ENCODE measurements around the gene C6orf118. TPM values are rescaled to one million over a fixed set of nuclear protein-coding genes. Genes with fewer than 3 reads are reported as not detected.

Gene C6orf118
- not detected in 2 replicates for total RNA-seq

DNA sequence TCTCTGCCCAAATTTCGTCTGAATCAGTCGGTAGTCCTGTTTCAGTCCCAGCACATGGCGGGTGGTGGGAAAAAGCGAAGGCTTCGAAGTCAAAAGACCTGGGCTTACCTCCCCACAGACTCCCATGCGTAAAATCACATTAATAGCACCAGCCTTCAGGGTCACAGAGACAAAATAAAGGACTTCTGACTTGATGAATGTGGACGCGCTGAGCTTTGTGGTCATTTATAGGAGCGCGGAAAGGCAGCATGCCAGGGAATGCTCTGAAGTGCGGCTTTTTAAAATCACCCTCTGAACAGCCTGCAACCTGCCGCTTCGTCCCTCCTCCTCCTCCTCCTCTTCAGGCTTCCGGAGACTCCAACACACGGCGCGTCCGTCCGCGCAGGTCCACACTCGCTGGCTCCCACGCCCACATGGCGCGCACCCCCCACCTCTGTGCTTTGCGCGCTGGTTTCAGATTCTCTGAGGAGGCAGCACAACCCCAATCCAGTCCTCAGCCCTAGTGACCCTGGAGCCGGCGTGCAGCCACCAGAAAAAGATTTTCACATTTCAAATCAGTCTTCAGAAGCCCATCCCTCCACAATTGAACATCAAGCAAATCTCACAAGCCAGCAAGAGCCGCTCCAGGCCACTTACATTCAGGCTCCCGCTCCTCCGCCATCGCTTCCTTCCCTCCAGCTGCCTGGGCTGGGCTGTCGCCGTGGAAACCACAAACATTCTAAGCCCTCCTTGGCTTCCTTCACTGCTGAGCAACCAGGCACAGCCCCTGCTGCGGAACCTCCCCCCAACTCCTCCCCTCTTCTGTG lies at the start of gene C6orf118:
Gene C6orf118 (minus strand): TSS at position 680 of the 806 bp plus-strand sequence. CDS start 19 bp downstream, at position 661.

All from endothelial cell of coronary artery (primary cell).